DLD1 (cell line): Measurements from ENCODE around the gene SLC17A5.
"Not testable (repeated sequence)": the region's sequence is repeated elsewhere in the genome, so short reads cannot be mapped to it uniquely, and the experiment has no call there.

ENCODE experiments used
- in situ Hi-C: cut with HindIII; loops from 2 replicates; pipeline ENCODE4 v1.10.0; 2017; ENCODE audit warnings: low sequenced_read_pairs

Gene SLC17A5

GRCh38 chr6:73666393-73666792, 12.6 kb upstream of the SLC17A5 start:
- in situ Hi-C loops = no loop called here

DNA sequence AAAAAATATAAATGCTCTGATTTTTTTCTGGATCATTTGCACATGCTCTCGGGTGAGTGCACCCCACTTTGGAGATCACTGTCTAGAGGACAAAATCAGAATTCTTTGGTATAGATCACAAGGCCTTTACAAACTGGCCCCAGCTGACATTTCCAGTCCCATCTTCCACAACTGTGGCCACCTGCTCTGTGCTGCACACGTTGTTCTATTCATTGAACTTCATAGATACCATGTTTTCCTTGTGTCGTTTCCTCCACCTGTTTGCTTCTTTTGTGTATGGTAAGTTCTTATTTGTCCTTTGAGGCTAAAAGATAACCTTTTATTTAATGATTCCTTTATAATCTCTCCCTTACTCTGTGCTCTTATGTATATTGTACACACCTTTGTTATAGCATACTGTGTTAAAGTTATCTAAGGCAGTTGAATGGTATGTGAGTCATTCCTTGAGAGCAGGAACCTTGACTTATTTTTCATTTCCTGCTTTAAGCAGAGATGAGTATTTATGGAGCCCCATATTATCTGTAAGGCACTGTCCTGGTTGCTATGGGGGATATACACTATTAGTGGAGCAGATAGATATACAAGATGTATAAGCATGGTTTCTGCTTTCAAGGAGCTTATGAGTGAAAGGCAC, 12.0 kb upstream of the SLC17A5 start:
- in situ Hi-C loops = no loop called here

DNA sequence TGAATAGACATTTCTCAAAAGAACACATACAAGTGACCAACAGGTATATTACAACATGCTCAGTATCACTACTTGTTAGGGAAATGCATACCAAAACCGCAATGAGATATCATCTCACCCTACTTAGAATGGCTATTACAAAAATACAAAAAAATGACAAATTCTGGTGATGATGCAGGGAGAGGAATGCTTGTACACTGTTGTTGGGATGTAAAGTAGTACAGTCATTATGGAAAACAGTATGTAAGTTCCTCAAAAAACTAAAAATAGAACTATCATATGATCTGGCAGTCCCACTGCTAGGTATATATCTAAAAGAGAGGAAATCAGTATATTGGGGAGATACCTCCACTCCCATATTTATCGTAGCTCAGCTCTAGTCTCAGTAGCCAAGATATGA, 10.9 kb upstream of the SLC17A5 start:
- in situ Hi-C loops = no loop called here

GRCh38 chr6:73657201-73657600, 3.4 kb upstream of the SLC17A5 start:
- in situ Hi-C loops = no loop called here

DNA sequence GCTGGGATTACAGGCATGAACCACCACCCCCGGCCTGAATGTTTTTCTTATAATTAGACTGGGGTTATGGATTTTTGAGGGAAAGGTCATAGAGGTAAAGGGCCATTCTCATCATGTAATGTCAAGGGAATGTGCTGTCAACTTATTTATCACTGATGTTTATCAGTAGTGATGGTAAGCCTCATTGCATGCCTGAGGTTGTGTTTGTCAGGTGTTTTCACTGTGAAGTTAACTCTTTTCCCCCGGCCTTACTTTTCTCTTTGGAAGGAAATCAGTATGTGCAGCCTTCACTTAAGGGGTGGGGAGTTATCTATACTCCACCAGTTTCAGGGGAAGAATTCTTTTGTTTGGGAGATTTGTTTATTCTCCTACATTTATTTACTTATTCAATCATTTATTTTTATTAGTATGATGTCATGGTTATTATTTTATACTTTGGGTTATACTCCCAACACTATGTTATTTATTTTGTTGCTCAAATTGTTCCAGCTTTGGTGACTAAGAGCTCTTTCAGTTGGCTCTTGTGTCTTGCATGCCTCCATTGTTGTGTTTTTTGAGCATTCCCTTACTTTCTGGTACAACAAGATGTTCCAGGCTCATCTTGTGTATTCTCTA, 2.8 kb upstream of the SLC17A5 start:
- in situ Hi-C loops = no loop called here

DNA sequence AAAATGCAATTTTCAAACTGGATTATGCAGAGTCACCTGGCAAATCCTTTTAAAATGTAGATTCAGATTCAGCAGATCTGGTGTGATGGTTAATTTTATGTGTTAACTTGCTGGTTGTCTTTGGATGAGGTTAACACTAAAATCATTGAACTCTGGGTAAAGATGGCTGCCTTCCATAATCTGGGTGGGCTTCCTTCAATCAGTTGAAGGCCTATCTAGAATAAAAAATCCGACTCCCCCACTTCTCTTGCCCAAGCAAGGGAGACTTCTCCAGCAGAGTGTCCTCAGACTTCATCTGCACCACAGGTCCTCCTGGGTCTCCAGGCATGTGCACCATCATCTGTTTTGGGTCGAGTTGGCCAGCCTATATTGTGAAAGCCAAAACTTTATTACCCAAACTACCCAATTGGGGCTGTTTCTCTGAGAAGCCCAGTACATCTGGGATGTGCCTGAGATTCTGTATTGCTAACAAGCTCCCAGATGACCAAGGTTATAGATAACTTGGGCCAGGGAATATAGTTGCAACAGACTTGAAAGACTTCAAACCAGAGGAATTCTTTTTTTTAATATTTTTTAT, 1.6 kb upstream of the SLC17A5 start:
- in situ Hi-C loops = no loop called here

DNA sequence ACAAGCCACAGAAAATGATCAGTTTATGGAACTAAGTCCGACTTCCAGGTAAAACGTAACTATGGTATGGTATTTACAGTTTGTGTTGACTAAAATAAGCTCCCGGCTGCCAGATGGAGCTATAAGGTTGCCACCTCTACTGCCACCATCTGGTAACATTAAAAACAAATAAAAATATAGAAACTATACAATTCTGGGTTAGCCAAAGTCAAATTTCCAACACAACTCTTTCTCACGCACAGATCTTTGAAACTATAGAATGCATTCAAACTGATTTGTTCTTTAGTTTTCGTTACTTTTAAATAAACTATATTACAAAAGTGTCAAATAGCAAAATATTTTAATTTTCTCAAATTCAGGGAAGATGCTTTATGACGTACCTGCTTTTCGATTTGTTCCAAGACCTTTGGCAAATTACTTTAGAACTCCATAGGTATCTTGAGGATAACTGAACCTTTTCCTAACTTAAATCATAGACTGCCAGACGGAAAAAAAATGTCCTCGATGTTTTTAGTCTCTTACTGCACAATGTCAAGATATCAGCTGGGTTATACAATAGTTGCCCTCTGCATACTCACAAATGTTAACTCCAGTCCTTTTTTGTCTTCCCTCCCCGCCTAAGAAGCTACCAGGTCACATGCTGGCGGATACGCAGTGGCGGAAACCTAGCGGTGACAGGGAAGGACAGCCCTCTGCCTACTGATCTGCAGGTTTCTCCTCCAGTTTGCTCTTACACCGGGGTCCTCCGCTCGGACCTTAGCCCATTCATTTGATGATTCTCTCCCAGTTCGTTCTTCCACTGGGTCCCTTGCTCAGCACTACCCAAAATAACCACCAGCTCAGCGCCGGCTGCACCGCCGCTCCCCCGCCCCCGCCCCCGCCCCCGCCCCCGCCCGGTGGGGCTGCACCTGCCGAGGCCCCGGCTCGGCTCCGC, 888 bp downstream of the SLC17A5 start:
- in situ Hi-C loops = no loop called here

GRCh38 chr6:73649783-73650182, 4.0 kb downstream of the SLC17A5 start:
- in situ Hi-C loops = no loop called here

- in situ Hi-C loops = no loop called here
These were observed 5.6 kb downstream of the SLC17A5 start for GRCh38 chr6:73648166-73648565.

DNA sequence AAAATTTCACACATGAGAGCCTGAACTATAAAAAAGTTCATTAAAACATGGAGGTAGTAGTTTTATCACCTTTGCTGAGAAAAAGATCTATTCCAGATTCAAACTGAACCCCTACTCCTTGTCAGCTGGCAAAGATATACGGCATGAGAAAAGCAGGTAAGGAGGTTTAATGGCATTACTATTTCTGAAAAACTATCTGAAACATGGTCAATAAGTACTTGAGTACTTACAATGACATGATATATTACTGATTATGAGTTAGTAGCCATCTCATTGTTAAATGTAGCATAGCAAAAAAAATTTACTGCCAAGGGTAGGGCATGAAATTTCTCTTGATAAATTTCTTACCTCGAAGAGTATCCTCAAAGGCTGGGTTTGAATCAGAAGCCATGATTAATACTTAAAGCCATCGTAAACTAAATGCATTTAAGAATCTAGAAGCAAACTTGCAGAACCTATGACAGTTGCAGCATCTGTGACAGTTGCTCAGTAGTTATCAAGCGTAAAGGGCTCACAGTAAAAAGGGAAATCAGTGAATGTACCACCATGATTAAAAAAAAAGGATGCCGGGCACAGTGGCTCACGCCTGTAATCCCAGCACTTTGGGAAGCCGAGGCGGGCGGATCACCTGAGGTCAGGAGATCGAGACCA, 8.7 kb downstream of the SLC17A5 start:
- in situ Hi-C loops = no loop called here

- in situ Hi-C loops = no loop called here
These were observed 9.8 kb downstream of the SLC17A5 start for GRCh38 chr6:73644030-73644429.

GRCh38 chr6:73642530-73642929, 11.3 kb downstream of the SLC17A5 start:
- in situ Hi-C loops = no loop called here

- in situ Hi-C loops = no loop called here
These were observed 13.5 kb downstream of the SLC17A5 start for GRCh38 chr6:73640179-73640750.

GRCh38 chr6:73639040-73639439, 14.8 kb downstream of the SLC17A5 start:
- in situ Hi-C loops = no loop called here

GRCh38 chr6:73637404-73637803, 16.4 kb downstream of the SLC17A5 start:
- in situ Hi-C loops = no loop called here

- in situ Hi-C loops = no loop called here
These were observed 17.7 kb downstream of the SLC17A5 start for GRCh38 chr6:73636048-73636447.

DNA sequence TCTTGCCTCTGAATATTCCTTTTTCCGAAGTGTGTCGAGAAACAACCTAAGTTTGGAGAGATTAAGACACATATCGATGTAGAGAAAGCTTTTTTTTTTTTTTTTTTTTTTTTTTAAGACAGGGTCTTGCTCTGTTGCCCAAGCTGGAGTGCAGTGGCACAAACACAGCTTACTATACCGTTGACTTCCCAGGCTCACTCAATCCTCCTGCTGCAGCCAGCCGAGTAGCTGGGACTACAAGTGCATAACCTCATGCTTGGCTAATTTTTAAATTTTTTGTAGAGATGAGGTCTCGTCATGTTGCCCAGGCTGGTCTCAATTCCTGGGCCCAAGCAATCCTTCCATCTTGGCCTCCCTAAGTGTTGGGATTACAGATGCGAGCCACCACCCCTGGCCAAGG, 21.4 kb downstream of the SLC17A5 start:
- in situ Hi-C loops = no loop called here

DNA sequence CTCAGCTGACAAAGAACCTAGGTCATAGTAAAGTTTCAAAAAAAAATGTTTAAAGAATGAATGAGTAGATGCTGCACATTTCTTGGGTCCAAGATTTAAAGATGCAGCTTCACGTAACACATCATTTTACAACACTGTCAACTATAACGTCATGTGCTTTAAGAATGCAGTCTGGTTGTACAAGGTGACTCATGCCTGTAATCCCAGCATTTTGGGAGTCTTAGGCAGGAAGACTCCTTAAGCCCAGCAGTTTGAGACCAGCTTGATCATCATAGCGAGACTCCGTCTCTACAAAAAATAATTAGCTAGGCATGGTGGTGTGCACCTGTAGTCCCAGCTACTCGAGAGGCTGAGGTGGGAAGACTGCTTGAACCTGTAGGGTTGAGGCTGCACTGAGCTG, 21.9 kb downstream of the SLC17A5 start:
- in situ Hi-C loops = no loop called here

GRCh38 chr6:73630401-73630800, 23.4 kb downstream of the SLC17A5 start:
- in situ Hi-C loops = no loop called here

GRCh38 chr6:73624896-73625295, 28.9 kb downstream of the SLC17A5 start:
- in situ Hi-C loops = no loop called here

DNA sequence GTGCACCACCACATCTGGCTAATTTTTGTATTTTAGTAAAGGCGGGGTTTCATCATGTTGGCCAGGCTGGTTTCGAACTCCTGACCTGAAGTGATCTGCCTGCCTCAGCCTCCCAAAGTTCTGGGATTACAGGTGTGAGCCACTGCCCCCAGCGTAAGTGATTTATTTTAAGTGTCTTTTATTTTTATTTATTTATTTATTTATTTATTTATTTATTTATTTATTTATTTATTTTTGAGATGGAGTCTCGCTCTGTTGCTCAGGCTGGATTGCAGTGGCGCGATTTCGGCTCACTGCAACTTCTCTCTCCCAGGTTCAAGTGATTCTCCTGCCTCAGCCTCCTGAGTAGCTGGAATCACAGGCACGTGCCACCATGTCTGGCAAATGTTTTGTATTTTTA, 30.3 kb downstream of the SLC17A5 start:
- in situ Hi-C loops = not testable (repeated sequence)
